K562 (cell line): ENCODE results near the gene NEUROD4. TPM values are rescaled to one million over a fixed set of nuclear protein-coding genes. Genes with fewer than 3 reads are reported as not detected.

Source experiments
- HCFC1 ChIP-seq: IDR thresholded peaks from 2 replicates; pipeline ENCODE4 v1.6.1; 2012; ENCODE audit warnings: low read depth, low read length, improper control_type of control experiment
- MCM7 ChIP-seq, 2 experiments: fragments of 450-650 bp; IDR thresholded peaks; 2 replicates each; pipeline ENCODE4 v1.6.1; 2016 to 2018
- NR2C2 ChIP-seq, 2 experiments: fragments of 200-800 bp in 1 of 2; sonication (Bioruptor generic) in 1 of 2; sonication (generic) in 1 of 2; formaldehyde crosslinking in 1 of 2; IDR thresholded peaks; 2 replicates each; pipeline versions ENCODE4 v1.6.1 to v1.8.0; 2016 to 2022; ENCODE audit warnings: mild to moderate bottlenecking in 1 of 2, missing compliant biosample characterization in 1 of 2, missing genetic modification characterization in 1 of 2, missing genetic modification reagents in 1 of 2
- REST ChIP-seq, 2 experiments: fragments of 450-650 bp; formaldehyde crosslinking in 1 of 2; IDR thresholded peaks; 2 replicates each; pipeline versions ENCODE4 v1.4.0 to v1.6.1; 2014 to 2020; ENCODE audit warnings: mild to moderate bottlenecking in 2 of 2, borderline replicate concordance in 1 of 2, low read depth in 1 of 2
- ZEB2 ChIP-seq: fragments of 450-650 bp; IDR thresholded peaks from 2 replicates; pipeline ENCODE4 v1.6.1; 2016
- ZNF644 ChIP-seq: fragments of 200-800 bp; sonication (Bioruptor generic); IDR thresholded peaks from 2 replicates; pipeline ENCODE4 v1.6.1; 2016; ENCODE audit warnings: low read depth, missing genetic modification characterization, missing compliant biosample characterization
- polyA plus RNA-seq, 8 experiments: library from polyadenylated mRNA; depleted of rRNA in 4 of 8; stranded (reverse) in 5 of 8; unstranded in 3 of 8; fragments of >200 nt; fragmentation: Nextera tagmentation in 2 of 8; fragmentation: Illumina TruSeq in 1 of 8; extraction: Ambion mirVana in 2 of 8; extraction: Trizol in 1 of 8; gene quantifications; 2 replicates each; pipeline versions ENCODE4 v1.2.1 to v1.2.3, GENCODE V29; 2011 to 2014; ENCODE audit warnings: inconsistent platforms in 1 of 8, missing spikeins in 1 of 8
- total RNA-seq, 7 experiments: library from RNA; depleted of rRNA in 6 of 7; stranded (reverse); fragments of >200 nt in 6 of 7; fragmentation: Illumina TruSeq in 2 of 7; extraction: Trizol in 2 of 7; gene quantifications; 2 replicates each; pipeline versions ENCODE4 v1.2.1 to v1.2.3, GENCODE V29; 2011 to 2021; ENCODE audit warnings: low replicate concordance in 1 of 7
- TF ChIP-seq, protein P1 (sequence below): fragments of 200-400 bp; formaldehyde crosslinking; IDR thresholded peaks from 2 replicates; pipeline ENCODE4 v1.6.1; 2017; ENCODE audit warnings: mild to moderate bottlenecking, low read depth, low read length, moderate library complexity
- TF ChIP-seq, protein P2 (sequence below): fragments of 450-650 bp; IDR thresholded peaks from 2 replicates; pipeline ENCODE4 v1.6.1; 2014; ENCODE audit warnings: low read depth, mild to moderate bottlenecking, moderate library complexity, borderline replicate concordance
- TF ChIP-seq, protein P3 (sequence below): fragments of 250-450 bp; sonication (Bioruptor Pico); IDR thresholded peaks from 2 replicates; pipeline ENCODE4 v1.5.0; 2021; ENCODE audit warnings: mild to moderate bottlenecking, moderate library complexity

NEUROD4 gene
- total and polyA plus RNA-seq, 9 of the 15 experiments (the other 6 are each of a cell fraction or from before 2014, with no cell fraction given), result not detected

- TF ChIP-seq, protein P1, sequence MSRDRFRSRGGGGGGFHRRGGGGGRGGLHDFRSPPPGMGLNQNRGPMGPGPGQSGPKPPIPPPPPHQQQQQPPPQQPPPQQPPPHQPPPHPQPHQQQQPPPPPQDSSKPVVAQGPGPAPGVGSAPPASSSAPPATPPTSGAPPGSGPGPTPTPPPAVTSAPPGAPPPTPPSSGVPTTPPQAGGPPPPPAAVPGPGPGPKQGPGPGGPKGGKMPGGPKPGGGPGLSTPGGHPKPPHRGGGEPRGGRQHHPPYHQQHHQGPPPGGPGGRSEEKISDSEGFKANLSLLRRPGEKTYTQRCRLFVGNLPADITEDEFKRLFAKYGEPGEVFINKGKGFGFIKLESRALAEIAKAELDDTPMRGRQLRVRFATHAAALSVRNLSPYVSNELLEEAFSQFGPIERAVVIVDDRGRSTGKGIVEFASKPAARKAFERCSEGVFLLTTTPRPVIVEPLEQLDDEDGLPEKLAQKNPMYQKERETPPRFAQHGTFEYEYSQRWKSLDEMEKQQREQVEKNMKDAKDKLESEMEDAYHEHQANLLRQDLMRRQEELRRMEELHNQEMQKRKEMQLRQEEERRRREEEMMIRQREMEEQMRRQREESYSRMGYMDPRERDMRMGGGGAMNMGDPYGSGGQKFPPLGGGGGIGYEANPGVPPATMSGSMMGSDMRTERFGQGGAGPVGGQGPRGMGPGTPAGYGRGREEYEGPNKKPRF, result no peak
- no peak for TF ChIP-seq REST (IDR thresholded peaks at IDR 0.05; ENCODE audit: borderline replicate concordance)
- no peak for TF ChIP-seq REST (CRISPR knock-in tag; IDR thresholded peaks at IDR 0.05; ENCODE audit: low read depth)
- TF ChIP-seq ZNF644, result no peak
- no peak for TF ChIP-seq HCFC1
- no peak for TF ChIP-seq MCM7 (IDR thresholded peaks at IDR 0.05)
- TF ChIP-seq, protein P2, sequence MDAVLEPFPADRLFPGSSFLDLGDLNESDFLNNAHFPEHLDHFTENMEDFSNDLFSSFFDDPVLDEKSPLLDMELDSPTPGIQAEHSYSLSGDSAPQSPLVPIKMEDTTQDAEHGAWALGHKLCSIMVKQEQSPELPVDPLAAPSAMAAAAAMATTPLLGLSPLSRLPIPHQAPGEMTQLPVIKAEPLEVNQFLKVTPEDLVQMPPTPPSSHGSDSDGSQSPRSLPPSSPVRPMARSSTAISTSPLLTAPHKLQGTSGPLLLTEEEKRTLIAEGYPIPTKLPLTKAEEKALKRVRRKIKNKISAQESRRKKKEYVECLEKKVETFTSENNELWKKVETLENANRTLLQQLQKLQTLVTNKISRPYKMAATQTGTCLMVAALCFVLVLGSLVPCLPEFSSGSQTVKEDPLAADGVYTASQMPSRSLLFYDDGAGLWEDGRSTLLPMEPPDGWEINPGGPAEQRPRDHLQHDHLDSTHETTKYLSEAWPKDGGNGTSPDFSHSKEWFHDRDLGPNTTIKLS, result no peak
- no peak for TF ChIP-seq ZEB2
- no peak for TF ChIP-seq NR2C2 (CRISPR knock-in tag; IDR thresholded peaks at IDR 0.05)
- no peak for TF ChIP-seq NR2C2 (tag; IDR thresholded peaks at IDR 0.05)
- TF ChIP-seq, protein P3, sequence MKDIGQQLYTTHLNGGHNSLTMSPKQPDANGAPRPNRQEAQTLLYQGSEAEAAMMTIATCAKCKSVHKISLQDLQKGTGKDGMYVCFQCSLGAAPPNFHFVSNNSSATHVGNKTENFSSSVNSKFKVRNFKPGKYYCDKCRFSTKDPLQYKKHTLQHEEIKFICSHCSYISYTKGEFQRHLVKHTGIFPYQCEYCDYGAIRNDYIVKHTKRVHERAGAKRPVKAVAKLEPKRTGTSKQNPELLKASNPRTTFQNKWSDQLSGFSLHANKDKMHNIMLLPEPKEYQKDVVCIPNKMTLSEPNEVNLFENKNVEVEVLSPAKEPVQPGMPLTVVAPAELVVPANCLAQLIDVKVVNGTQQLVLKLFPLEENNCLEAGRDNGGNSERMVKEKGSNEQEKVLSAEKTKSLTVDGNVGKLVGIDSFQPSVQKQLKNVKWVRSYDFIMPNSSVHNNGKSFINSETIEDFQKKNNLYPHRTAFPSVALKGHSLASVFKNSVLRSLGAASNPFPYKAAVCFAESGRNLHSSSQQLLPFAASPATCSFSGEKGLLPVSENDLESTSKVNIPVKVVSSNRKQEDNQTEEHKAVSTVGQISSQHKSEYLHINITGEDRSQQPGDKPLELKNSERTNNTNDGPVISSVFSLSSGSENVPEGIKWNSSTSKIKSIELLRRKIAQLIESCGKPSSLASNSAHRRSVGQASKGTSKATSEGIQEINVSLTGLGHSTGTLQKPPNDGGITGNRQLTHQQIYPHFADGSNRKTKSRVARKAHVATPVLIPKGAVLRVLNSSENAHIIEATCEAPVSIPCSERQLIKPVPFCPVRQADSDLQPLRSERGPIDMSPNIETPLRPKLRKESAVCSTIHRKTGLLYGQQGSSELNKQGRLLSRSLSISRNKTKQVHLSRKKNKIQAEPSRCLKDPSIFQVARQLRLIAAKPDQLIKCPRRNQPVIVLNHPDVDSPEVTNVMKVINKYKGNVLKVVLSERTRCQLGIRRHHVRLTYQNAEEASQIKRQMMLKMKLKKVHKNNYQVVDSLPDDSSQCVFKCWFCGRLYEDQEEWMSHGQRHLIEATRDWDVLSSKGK (CRISPR knock-in tag), result no peak
Observed at GRCh38 chr12:54973556-54973955, 46.2 kb upstream of the NEUROD4 start (continued).
